Measurements from ENCODE around the gene PIP5KL1.

DNA sequence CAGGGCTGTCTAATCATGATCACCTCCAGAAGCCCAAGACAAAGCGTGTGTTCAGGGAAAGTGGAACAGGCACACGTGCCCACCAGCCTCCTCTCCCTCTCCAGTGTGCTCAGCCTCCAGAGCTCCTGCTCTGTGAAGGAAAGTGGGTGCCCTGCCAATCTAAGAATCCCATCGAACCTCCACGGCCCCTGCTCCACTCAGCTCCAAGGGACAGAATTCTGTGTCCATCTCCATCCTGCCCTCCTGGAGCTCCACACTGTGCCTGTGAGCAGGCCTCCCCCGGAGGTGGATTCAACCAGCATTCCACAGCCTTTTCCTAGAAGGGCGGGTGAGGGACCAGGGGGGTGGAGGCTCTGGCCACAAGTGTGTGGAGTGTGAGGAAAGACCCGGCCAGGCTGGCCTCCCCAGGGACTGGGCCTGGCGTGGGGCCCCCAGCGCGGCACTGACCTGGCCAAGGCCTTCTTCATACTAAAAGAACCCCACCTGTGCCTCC, 44.2 kb upstream of the PIP5KL1 start:
- TF ChIP-seq CTCF (conservative IDR thresholded peaks at IDR 0.05; ENCODE audit: low read depth, low read length): no peak
- no peak for TF ChIP-seq POLR2A (IDR thresholded peaks at IDR 0.05; ENCODE audit: low read depth, low read length)
- TF ChIP-seq, protein P1, sequence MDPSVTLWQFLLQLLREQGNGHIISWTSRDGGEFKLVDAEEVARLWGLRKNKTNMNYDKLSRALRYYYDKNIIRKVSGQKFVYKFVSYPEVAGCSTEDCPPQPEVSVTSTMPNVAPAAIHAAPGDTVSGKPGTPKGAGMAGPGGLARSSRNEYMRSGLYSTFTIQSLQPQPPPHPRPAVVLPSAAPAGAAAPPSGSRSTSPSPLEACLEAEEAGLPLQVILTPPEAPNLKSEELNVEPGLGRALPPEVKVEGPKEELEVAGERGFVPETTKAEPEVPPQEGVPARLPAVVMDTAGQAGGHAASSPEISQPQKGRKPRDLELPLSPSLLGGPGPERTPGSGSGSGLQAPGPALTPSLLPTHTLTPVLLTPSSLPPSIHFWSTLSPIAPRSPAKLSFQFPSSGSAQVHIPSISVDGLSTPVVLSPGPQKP (IDR thresholded peaks at IDR 0.05; ENCODE audit: borderline replicate concordance, low read depth, low read length): no peak
- no peak for TF ChIP-seq RCOR1 (IDR thresholded peaks at IDR 0.05; ENCODE audit: insufficient replicate concordance, low read length)
- TF ChIP-seq USF2 (IDR thresholded peaks at IDR 0.05; ENCODE audit: low read depth, low read length): no peak
- no peak for TF ChIP-seq RFX5 (IDR thresholded peaks at IDR 0.05; ENCODE audit: low read depth, low read length)
- TF ChIP-seq BHLHE40 (IDR thresholded peaks at IDR 0.05; ENCODE audit: low read depth, low read length): no peak
- no peak for TF ChIP-seq MXI1 (IDR thresholded peaks at IDR 0.05; ENCODE audit: borderline replicate concordance, low read depth, low read length)
- TF ChIP-seq NFE2L2 (IDR thresholded peaks at IDR 0.05; ENCODE audit: low read depth, low read length): no peak
- TF ChIP-seq CEBPB (IDR thresholded peaks at IDR 0.05; ENCODE audit: low read depth, low read length): no peak

Measured in IMR-90 (cell line).